Measurements from ENCODE around the gene ST6GALNAC2. TPM values are rescaled to one million over a fixed set of nuclear protein-coding genes. Genes with fewer than 3 reads are reported as not detected.

The ST6GALNAC2 gene
- 28.6 TPM for total RNA-seq
- polyA plus RNA-seq (ENCODE audit: insufficient read depth, low read depth, low replicate concordance), result 6.5 TPM
- long read RNA-seq, donor 1, partial matches to known transcripts, result 0 of 1 reads
- long read RNA-seq, donor 1, other reads (novel, unspliced or antisense), result 0 of 1 reads
- long read RNA-seq, donor 2, partial matches to known transcripts, result 0 of 1 reads
- long read RNA-seq, donor 2, other reads (novel, unspliced or antisense), result 0 of 1 reads
- long read RNA-seq, donor 3, partial matches to known transcripts, result 0 of 1 reads
- long read RNA-seq, donor 3, other reads (novel, unspliced or antisense), result 0 of 1 reads
- long read RNA-seq, donor 4, transcript ST6GALNAC2-201 (9 exons, 2,170 nt), result major isoform, 5 of 5 reads
- long read RNA-seq, donor 4, partial matches to known transcripts, result 0 of 5 reads
- long read RNA-seq, donor 4, other reads (novel, unspliced or antisense), result 0 of 5 reads
- long read RNA-seq, donor 5, result 0 reads
- long read RNA-seq, donor 6, result 0 reads
- long read RNA-seq, donor 7, transcript ST6GALNAC2-201 (9 exons, 2,170 nt), result major isoform, 15 of 43 reads
- long read RNA-seq, donor 7, partial matches to known transcripts, result 6 of 43 reads
- long read RNA-seq, donor 7, other reads (novel, unspliced or antisense), result 21 of 43 reads
- long read RNA-seq, donor 8, partial matches to known transcripts, result 0 of 1 reads
- long read RNA-seq, donor 8, other reads (novel, unspliced or antisense), result 0 of 1 reads
- long read RNA-seq, donor 9, result 0 reads
- long read RNA-seq, donor 10, partial matches to known transcripts, result 0 of 1 reads
- long read RNA-seq, donor 10, other reads (novel, unspliced or antisense), result 0 of 1 reads

- peaks cover 14% of the 10 kb centered on the region for H3K27me3 ChIP-seq (ENCODE audit: control insufficient read depth, insufficient read depth, low read length)
- H3K9ac ChIP-seq (ENCODE audit: low read length in 3 of 3), result peak within 1 kb of the TSS in 2 of 3 donors; percentile 61 to 64
- no peaks in the 10 kb centered on the region for H3K36me3 ChIP-seq (ENCODE audit: control insufficient read depth in 2 of 3, insufficient read depth in 3 of 3, low read length in 3 of 3)
- no peaks in the 10 kb centered on the region for H3K9me3 ChIP-seq (ENCODE audit: control insufficient read depth in 2 of 3, insufficient read depth in 1 of 3, low read length in 3 of 3)
- TF ChIP-seq CTCF (IDR thresholded peaks at IDR 0.05; ENCODE audit: borderline replicate concordance, extremely low read depth, insufficient read depth), result peak; percentile 70
- peaks cover 0 to 6% (median 4%) of the 10 kb centered on the region in 3 donors for H3K4me1 ChIP-seq (ENCODE audit: control insufficient read depth in 2 of 3, insufficient read depth in 2 of 3, low read depth in 1 of 3, low read length in 3 of 3)
- FAIRE-seq (no peak), DNase-seq (peak; percentile 69 to 91 (median 79))
- H3K27ac ChIP-seq (ENCODE audit: low read depth in 2 of 2, low read length in 2 of 2), result peak within 1 kb of the TSS; percentile 24 to 57
- intact Hi-C loops (cut with DNase I), result no loop called here
- peak within 1 kb of the TSS in 2 of 3 donors; percentile 68 to 71 for H3K4me3 ChIP-seq (ENCODE audit: low read length in 3 of 3)
Observed at GRCh38 chr17:76585649-76586593, at the start of gene ST6GALNAC2. Gene ST6GALNAC2 (minus strand): TSS chr17:76585860. CDS start chr17:76585808, 52 bp downstream.

GRCh38 chr17:76635039-76635438 lies 49.4 kb upstream of the ST6GALNAC2 start:
- TF ChIP-seq CTCF (IDR thresholded peaks at IDR 0.05; ENCODE audit: borderline replicate concordance, extremely low read depth, insufficient read depth), result no peak
- no peak overlapping the region for H3K4me3 ChIP-seq (ENCODE audit: low read length in 3 of 3)
- H3K4me1 ChIP-seq (ENCODE audit: control insufficient read depth in 2 of 3, insufficient read depth in 2 of 3, low read depth in 1 of 3, low read length in 3 of 3), result no peaks in the 10 kb centered on the region
- H3K36me3 ChIP-seq (ENCODE audit: control insufficient read depth in 2 of 3, insufficient read depth in 3 of 3, low read length in 3 of 3), result no peaks in the 10 kb centered on the region
- no peak overlapping the region for H3K9ac ChIP-seq (ENCODE audit: low read length in 3 of 3)
- FAIRE-seq, result no peak
- no peaks in the 10 kb centered on the region for H3K27me3 ChIP-seq (ENCODE audit: control insufficient read depth, insufficient read depth, low read length)
- no peaks in the 10 kb centered on the region for H3K9me3 ChIP-seq (ENCODE audit: control insufficient read depth in 2 of 3, insufficient read depth in 1 of 3, low read length in 3 of 3)
- no peak overlapping the region for H3K27ac ChIP-seq (ENCODE audit: low read depth in 2 of 2, low read length in 2 of 2)
- no peak for DNase-seq
- intact Hi-C loops (cut with DNase I), result no loop called here

- no peak for FAIRE-seq
- no peak for DNase-seq
- no peaks in the 10 kb centered on the region for H3K9me3 ChIP-seq (ENCODE audit: control insufficient read depth in 2 of 3, insufficient read depth in 1 of 3, low read length in 3 of 3)
- TF ChIP-seq CTCF (IDR thresholded peaks at IDR 0.05; ENCODE audit: borderline replicate concordance, extremely low read depth, insufficient read depth), result no peak
- H3K27me3 ChIP-seq (ENCODE audit: control insufficient read depth, insufficient read depth, low read length), result no peaks in the 10 kb centered on the region
- H3K36me3 ChIP-seq (ENCODE audit: control insufficient read depth in 2 of 3, insufficient read depth in 3 of 3, low read length in 3 of 3), result no peaks in the 10 kb centered on the region
- no peaks in the 10 kb centered on the region for H3K4me1 ChIP-seq (ENCODE audit: control insufficient read depth in 2 of 3, insufficient read depth in 2 of 3, low read depth in 1 of 3, low read length in 3 of 3)
- no peak overlapping the region for H3K9ac ChIP-seq (ENCODE audit: low read length in 3 of 3)
- H3K27ac ChIP-seq (ENCODE audit: low read depth in 2 of 2, low read length in 2 of 2), result no peak overlapping the region
- H3K4me3 ChIP-seq (ENCODE audit: low read length in 3 of 3), result no peak overlapping the region
- intact Hi-C loops (cut with DNase I), result no loop called here
Observed at GRCh38 chr17:76633628-76634328, 48.1 kb upstream of the ST6GALNAC2 start.

Measured in kidney (tissue), 22 donors.